Gastrocnemius medialis (tissue), 4 donors: ENCODE results near the gene TJP2.

Experiments
- POLR2A ChIP-seq, 2 donors: fragments of 450-650 bp; IDR thresholded peaks; one replicate each; pipeline ENCODE4 v1.6.1; 2017; ENCODE audit warnings: antibody characterized with exemption in 2 of 2, mild to moderate bottlenecking in 2 of 2, moderate library complexity in 2 of 2
- TF ChIP-seq, protein P1 (sequence below), 5 experiments: fragments of 450-650 bp in 3 of 5; fragments of 200-600 bp in 2 of 5; sonication (generic) in 2 of 5; IDR thresholded peaks in 4 of 5; conservative IDR thresholded peaks in 1 of 5; 1 replicate in 4 of 5; 2 replicates in 1 of 5; pipeline ENCODE4 v1.5.1; 2016 to 2019; ENCODE audit warnings: antibody characterized with exemption in 5 of 5, mild to moderate bottlenecking in 3 of 5, moderate library complexity in 3 of 5

DNA sequence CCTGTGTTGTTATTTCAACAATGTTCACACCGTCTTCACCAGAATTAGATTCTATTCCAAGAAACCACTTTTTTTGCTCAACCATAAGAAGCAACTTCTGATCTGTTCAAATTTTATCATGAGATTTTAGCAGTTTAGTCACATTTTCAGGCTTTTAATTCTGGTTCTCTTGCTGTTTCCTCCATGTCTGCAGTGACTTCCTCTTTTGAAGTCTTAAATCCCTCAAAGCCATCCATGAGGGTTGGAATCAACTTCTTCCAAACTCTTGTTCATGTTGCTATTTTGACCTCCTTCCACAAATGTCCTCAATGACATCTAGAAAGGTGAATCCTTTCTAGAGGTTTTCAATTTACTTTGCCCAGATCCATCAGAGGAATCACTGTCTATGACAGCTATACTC lies 125.2 kb downstream of the TJP2 start:
- TF ChIP-seq, protein P1, sequence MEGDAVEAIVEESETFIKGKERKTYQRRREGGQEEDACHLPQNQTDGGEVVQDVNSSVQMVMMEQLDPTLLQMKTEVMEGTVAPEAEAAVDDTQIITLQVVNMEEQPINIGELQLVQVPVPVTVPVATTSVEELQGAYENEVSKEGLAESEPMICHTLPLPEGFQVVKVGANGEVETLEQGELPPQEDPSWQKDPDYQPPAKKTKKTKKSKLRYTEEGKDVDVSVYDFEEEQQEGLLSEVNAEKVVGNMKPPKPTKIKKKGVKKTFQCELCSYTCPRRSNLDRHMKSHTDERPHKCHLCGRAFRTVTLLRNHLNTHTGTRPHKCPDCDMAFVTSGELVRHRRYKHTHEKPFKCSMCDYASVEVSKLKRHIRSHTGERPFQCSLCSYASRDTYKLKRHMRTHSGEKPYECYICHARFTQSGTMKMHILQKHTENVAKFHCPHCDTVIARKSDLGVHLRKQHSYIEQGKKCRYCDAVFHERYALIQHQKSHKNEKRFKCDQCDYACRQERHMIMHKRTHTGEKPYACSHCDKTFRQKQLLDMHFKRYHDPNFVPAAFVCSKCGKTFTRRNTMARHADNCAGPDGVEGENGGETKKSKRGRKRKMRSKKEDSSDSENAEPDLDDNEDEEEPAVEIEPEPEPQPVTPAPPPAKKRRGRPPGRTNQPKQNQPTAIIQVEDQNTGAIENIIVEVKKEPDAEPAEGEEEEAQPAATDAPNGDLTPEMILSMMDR (IDR thresholded peaks at IDR 0.05 in 4 of 5, conservative IDR thresholded peaks at IDR 0.05 in 1 of 5) = no peak
- TF ChIP-seq POLR2A (IDR thresholded peaks at IDR 0.05) = no peak
